HCT116 (cell line): Measurements from ENCODE around the gene RNF130. TPM values are rescaled to one million over a fixed set of nuclear protein-coding genes. Genes with fewer than 3 reads are reported as not detected.

Source experiments
- ATAC-seq: fragments of 200-7000 bp; cut with Tn5 transposase; 2 replicates; pipeline ENCODE4 v1.9.1; 2020; ENCODE audit warnings: mild to moderate bottlenecking, moderate library complexity
- BruUV-seq: library from RNA; stranded (reverse); fragments of 400-500 nt; replicated peaks from 2 replicates; lab custom pipeline; 2021; lab: Mats Ljungman, UMichigan
- CTCF ChIA-PET: fragments of 300-600 bp; sonication (Branson Sonifier 250); formaldehyde crosslinking; loops from one replicate; lab custom pipeline; 2021; ENCODE audit warnings: antibody characterized with exemption; lab: Charles Lee
- POLR2A ChIA-PET: fragments of 300-600, 350-600 bp; sonication (Branson Sonifier 250); formaldehyde crosslinking; loops from one replicate; lab custom pipeline; 2021; ENCODE audit warnings: antibody characterized with exemption; lab: Charles Lee
- RAD21 ChIA-PET, 2 experiments: fragments of 300-600 bp; sonication (Branson Sonifier 250); formaldehyde crosslinking; loops; one replicate each; lab custom pipeline; 2023; ENCODE audit warnings: low total read pairs in 2 of 2; ENCODE audit not compliant: uncharacterized antibody in 2 of 2, unreplicated experiment in 2 of 2, low non-redundant PET in 1 of 2; lab: Charles Lee
- DNase-seq: peaks from one replicate; pipeline ENCODE4 v3.0.0-alpha.2; 2010; ENCODE audit warnings: low read depth, low spot score
- H2AFZ ChIP-seq: fragments of 200-600 bp; shearing (Covaris generic), sonication (generic); 2 replicates; pipeline ENCODE4 v1.6.1; 2017; ENCODE audit warnings: low read depth, mixed run types, mixed read lengths, antibody characterized with exemption, low read length; ENCODE audit not compliant: poor library complexity, severe bottlenecking
- H3K27ac ChIP-seq: 2 replicates; pipeline ENCODE4 v1.5.1; 2012; ENCODE audit warnings: low read depth, low read length
- H3K27me3 ChIP-seq: fragments of 200-600 bp; sonication (generic); 2 replicates; pipeline ENCODE4 v1.6.1; 2016; ENCODE audit warnings: mixed run types, low read length, mixed read lengths; ENCODE audit not compliant: insufficient read depth
- H3K36me3 ChIP-seq, 2 experiments: fragments of 200-500 bp in 1 of 2; fragments of 200-600 bp in 1 of 2; sonication (Bioruptor generic) in 1 of 2; sonication (generic) in 1 of 2; 2 replicates each; pipeline versions ENCODE4 v1.5.1 to v1.6.1; 2014 to 2016; ENCODE audit warnings: low read length in 2 of 2, inconsistent platforms in 1 of 2, mixed read lengths in 1 of 2, mixed run types in 1 of 2; ENCODE audit not compliant: insufficient read depth in 2 of 2, control insufficient read depth in 1 of 2
- H3K4me1 ChIP-seq, 2 experiments: fragments of 200-600 bp in 1 of 2; sonication (generic) in 1 of 2; 2 replicates each; pipeline versions ENCODE4 v1.5.1 to v1.6.1; 2012 to 2017; ENCODE audit warnings: low read length in 2 of 2, inconsistent platforms in 1 of 2, mild to moderate bottlenecking in 1 of 2, mixed read lengths in 1 of 2, mixed run types in 1 of 2, moderate library complexity in 1 of 2; ENCODE audit not compliant: insufficient read depth in 2 of 2, control insufficient read depth in 1 of 2
- H3K4me2 ChIP-seq: fragments of 200-600 bp; sonication (generic); 2 replicates; pipeline ENCODE4 v1.6.1; 2017; ENCODE audit warnings: mixed run types, low read length, mixed read lengths
- H3K4me3 ChIP-seq, 2 experiments: fragments of 200-600 bp in 1 of 2; sonication (generic) in 1 of 2; replicated peaks in 1 of 2; 2 replicates each; pipeline ENCODE4 v1.5.1; 2011 to 2016; ENCODE audit warnings: low read length in 2 of 2, control low read depth in 1 of 2, low read depth in 1 of 2, mild to moderate bottlenecking in 1 of 2, mixed read lengths in 1 of 2, mixed run types in 1 of 2
- H3K79me2 ChIP-seq: fragments of 200-600 bp; sonication (generic); 2 replicates; pipeline ENCODE4 v1.6.1; 2017; ENCODE audit warnings: mild to moderate bottlenecking, mixed run types, low read length, moderate library complexity, mixed read lengths; ENCODE audit not compliant: insufficient read depth
- H3K9ac ChIP-seq: fragments of 200-600 bp; sonication (generic); 2 replicates; pipeline ENCODE4 v1.6.1; 2016; ENCODE audit warnings: low read length, mixed read lengths
- H3K9me2 ChIP-seq: fragments of 200-600 bp; sonication (generic), shearing (Covaris generic); 2 replicates; pipeline ENCODE4 v1.6.1; 2017; ENCODE audit warnings: mixed run types, mild to moderate bottlenecking, moderate library complexity; ENCODE audit not compliant: insufficient read depth
- H3K9me3 ChIP-seq, 2 experiments: fragments of 200-500 bp in 1 of 2; fragments of 200-600 bp in 1 of 2; sonication (Bioruptor generic) in 1 of 2; sonication (generic) in 1 of 2; 2 replicates each; pipeline ENCODE4 v1.6.1; 2014 to 2017; ENCODE audit warnings: low read length in 2 of 2, mixed read lengths in 2 of 2, inconsistent platforms in 1 of 2, low read depth in 1 of 2, mild to moderate bottlenecking in 1 of 2, mixed run types in 1 of 2, moderate library complexity in 1 of 2; ENCODE audit not compliant: control insufficient read depth in 1 of 2, insufficient read depth in 1 of 2
- H4K20me1 ChIP-seq: fragments of 200-600 bp; sonication (generic), shearing (Covaris generic); 2 replicates; pipeline ENCODE4 v1.6.1; 2017; ENCODE audit warnings: mixed run types, mild to moderate bottlenecking, moderate library complexity; ENCODE audit not compliant: insufficient read depth
- CBX3 ChIP-seq: IDR thresholded peaks from 2 replicates; pipeline ENCODE4 v1.6.1; 2012; ENCODE audit warnings: low read depth
- EGR1 ChIP-seq: IDR thresholded peaks from 2 replicates; pipeline ENCODE4 v1.6.1; 2012; ENCODE audit warnings: low read depth
- ELF1 ChIP-seq: IDR thresholded peaks from 2 replicates; pipeline ENCODE4 v1.6.1; 2012; ENCODE audit warnings: low read depth, borderline replicate concordance
- EZH2 ChIP-seq: fragments of 200-600 bp; sonication (generic); IDR thresholded peaks from 2 replicates; pipeline ENCODE4 v1.6.1; 2017; ENCODE audit warnings: antibody characterized with exemption, mixed run types
- EZH2phosphoT487 ChIP-seq: fragments of 200-600 bp; IDR thresholded peaks from 2 replicates; pipeline ENCODE4 v1.6.1; 2018; ENCODE audit warnings: antibody characterized with exemption, borderline replicate concordance
- FOSL1 ChIP-seq: IDR thresholded peaks from 2 replicates; pipeline ENCODE4 v1.6.1; 2012; ENCODE audit warnings: low read depth
- POLR2AphosphoS5 ChIP-seq: IDR thresholded peaks from 2 replicates; pipeline ENCODE4 v1.6.1; 2011; ENCODE audit warnings: mild to moderate bottlenecking, low read depth, low read length, moderate library complexity
- RAD21 ChIP-seq: IDR thresholded peaks from 2 replicates; pipeline ENCODE4 v1.6.1; 2012; ENCODE audit warnings: low read depth, mild to moderate bottlenecking
- SRF ChIP-seq: IDR thresholded peaks from 2 replicates; pipeline ENCODE4 v1.6.1; 2012; ENCODE audit warnings: low read depth
- TCF7L2 ChIP-seq: IDR thresholded peaks from 2 replicates; pipeline ENCODE4 v1.7.0; 2011; ENCODE audit warnings: borderline replicate concordance, inconsistent platforms; ENCODE audit not compliant: insufficient read depth, insufficient read length; ENCODE audit errors: extremely low read depth
- YY1 ChIP-seq: IDR thresholded peaks from 2 replicates; pipeline ENCODE4 v1.6.1; 2011; ENCODE audit warnings: low read length, low read depth, moderate library complexity, mild to moderate bottlenecking; ENCODE audit not compliant: insufficient replicate concordance; ENCODE audit errors: extremely low read depth
- intact Hi-C: fragments of 100-400 bp; cut with micrococcal nuclease; formaldehyde crosslinking; loops from 2 replicates; pipeline ENCODE4 v1.10.0; 2022
- total RNA-seq: library from RNA; stranded (reverse); gene quantifications from one replicate; pipeline ENCODE4 v1.2.1, GENCODE V29; 2021; ENCODE audit not compliant: unreplicated experiment
- TF ChIP-seq, protein P1 (sequence below): IDR thresholded peaks from 2 replicates; pipeline ENCODE4 v1.6.1; 2012

RNF130 gene
- total RNA-seq, 1 experiment from 2014 or later: 34.9 TPM

- no peak for ATAC-seq
- Histone ChIP-seq H3K79me2 (no peaks in the 10 kb centered on the region), H4K20me1 (no peaks in the 10 kb centered on the region), H3K27ac (no peak overlapping the region), H3K4me3 (no peak overlapping the region), H3K4me1 (no peaks in the 10 kb centered on the region), H3K9ac (no peak overlapping the region)
- POLR2A ChIA-PET: no interaction called here
- TF ChIP-seq YY1 (no peak), CBX3 (no peak), RAD21 (no peak), ELF1 (no peak), TCF7L2 (no peak), EGR1 (no peak), EZH2 (no peak), SRF (no peak)
- TF ChIP-seq, all 23 proteins: peak for 0
- no peaks in the 10 kb centered on the region; the same call in 1 of the 2 replicates for H3K27me3 ChIP-seq
- H3K9me2 ChIP-seq: no peaks in the 10 kb centered on the region
- H3K36me3 ChIP-seq: no peaks in the 10 kb centered on the region
- H3K4me2 ChIP-seq: no peak overlapping the region
- no peak for DNase-seq
- CTCF ChIA-PET: no interaction called here
- no TSS peak for BruUV-seq
- intact Hi-C loops: no loop called here
- H2AFZ ChIP-seq: no peak overlapping the region
- H3K9me3 ChIP-seq: no peaks in the 10 kb centered on the region
- RAD21 ChIA-PET: no interaction called here
These were observed 134.4 kb downstream of the RNF130 start for GRCh38 chr5:179936976-179937681.

DNA sequence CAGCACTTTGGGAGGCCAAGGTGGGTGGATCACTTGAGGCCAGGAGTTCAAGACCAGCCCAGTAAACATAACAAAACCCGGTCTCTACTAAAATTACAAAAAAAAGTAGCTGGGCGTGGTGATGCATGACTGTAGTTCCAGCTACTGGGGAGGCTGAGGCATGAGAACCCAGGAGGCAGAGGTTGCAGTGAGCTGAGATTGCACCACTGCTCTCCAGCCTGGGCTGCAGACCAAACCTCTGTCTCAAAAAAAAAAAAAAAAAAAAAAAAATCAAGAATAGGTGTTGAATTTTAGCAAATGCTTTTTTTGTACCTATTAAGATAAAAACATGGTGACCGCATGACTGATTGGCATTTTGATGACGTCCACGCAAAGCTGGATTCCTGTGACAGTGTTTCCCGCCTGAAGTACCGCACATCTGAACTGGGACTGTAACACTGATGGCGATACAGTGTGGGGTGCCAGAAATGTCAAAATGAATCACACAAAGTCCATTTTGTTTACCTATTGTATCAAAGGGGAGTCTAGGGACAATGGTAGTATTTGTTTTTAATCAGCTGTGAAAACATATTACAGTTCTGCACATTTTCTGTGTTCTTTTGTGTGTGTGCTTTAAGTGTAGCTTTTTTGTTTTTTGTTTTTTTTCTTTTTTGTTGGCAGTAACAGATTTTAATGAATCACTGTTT lies 140.6 kb downstream of the RNF130 start:
- H3K27ac ChIP-seq: no peak overlapping the region
- intact Hi-C loops: no loop called here
- H3K9ac ChIP-seq: no peak overlapping the region
- ChIA-PET RAD21 (no interaction called here), POLR2A (no interaction called here)
- no peaks in the 10 kb centered on the region for H3K36me3 ChIP-seq
- H3K9me3 ChIP-seq: no peaks in the 10 kb centered on the region
- H2AFZ ChIP-seq: no peak overlapping the region
- H3K27me3 ChIP-seq: no peaks in the 10 kb centered on the region
- no peaks in the 10 kb centered on the region for H4K20me1 ChIP-seq
- no TSS peak for BruUV-seq
- no peak overlapping the region for H3K4me2 ChIP-seq
- TF ChIP-seq FOSL1 (no peak), EGR1 (no peak), EZH2phosphoT487 (no peak), POLR2AphosphoS5 (no peak)
- TF ChIP-seq, protein P1, sequence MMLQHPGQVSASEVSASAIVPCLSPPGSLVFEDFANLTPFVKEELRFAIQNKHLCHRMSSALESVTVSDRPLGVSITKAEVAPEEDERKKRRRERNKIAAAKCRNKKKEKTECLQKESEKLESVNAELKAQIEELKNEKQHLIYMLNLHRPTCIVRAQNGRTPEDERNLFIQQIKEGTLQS: no peak
- TF ChIP-seq, all 23 proteins: peak for 0
- CTCF ChIA-PET: no interaction called here
- DNase-seq: no peak
- no peaks in the 10 kb centered on the region for H3K79me2 ChIP-seq
- H3K9me2 ChIP-seq: no peaks in the 10 kb centered on the region
- H3K4me1 ChIP-seq: no peaks in the 10 kb centered on the region
- no peak for ATAC-seq
- H3K4me3 ChIP-seq: no peak overlapping the region
